ENCODE data around the gene NPEPL1.
"Not testable (repeated sequence)": the region's sequence is repeated elsewhere in the genome, so short reads cannot be mapped to it uniquely, and the experiment has no call there.

Gene NPEPL1

GRCh38 chr20:58757647-58758046, 65.0 kb downstream of the NPEPL1 start:
- not testable (repeated sequence) for DNase-seq (ENCODE audit: low read depth in 3 of 3)

- DNase-seq (ENCODE audit: low read depth in 3 of 3), result no peak
Measured at GRCh38 chr20:58759947-58760346, 67.3 kb downstream of the NPEPL1 start.

- no peak for DNase-seq (ENCODE audit: low read depth in 3 of 3)
Measured at GRCh38 chr20:58760856-58761255, 68.3 kb downstream of the NPEPL1 start.

- DNase-seq (ENCODE audit: low read depth in 3 of 3), result no peak
Measured at GRCh38 chr20:58762120-58762519, 69.5 kb downstream of the NPEPL1 start.

GRCh38 chr20:58763076-58763475, 70.5 kb downstream of the NPEPL1 start:
- no peak for DNase-seq (ENCODE audit: low read depth in 3 of 3)

Measured in stimulated activated CD4-positive, alpha-beta T cell treated with anti-CD3 and anti-CD28 coated beads, TNF-alpha, amount 100 ng/mL, for 48 hours (primary cell).